Caco-2 (cell line): ENCODE results near the gene EXT2. TPM values are rescaled to one million over a fixed set of nuclear protein-coding genes. Genes with fewer than 3 reads are reported as not detected.

ENCODE experiments used
- BruUV-seq: library from RNA; stranded (reverse); fragments of 400-500 nt; replicated peaks from 2 replicates; lab custom pipeline; 2021; lab: Mats Ljungman, UMichigan
- CTCF ChIA-PET: fragments of 300-600 bp; sonication (Branson Sonifier 250); formaldehyde crosslinking; loops from one replicate; lab custom pipeline; 2022; ENCODE audit warnings: antibody characterized with exemption; lab: Charles Lee
- POLR2A ChIA-PET: fragments of 300-600 bp; sonication (Branson Sonifier 250); formaldehyde crosslinking; loops from one replicate; lab custom pipeline; 2022; ENCODE audit warnings: antibody characterized with exemption; lab: Charles Lee
- DNase-seq, 2 experiments: peaks; one replicate each; pipeline versions ENCODE4 v3.0.0 to v3.0.0-alpha.2; 2020 to 2022
- H3K27me3 ChIP-seq: replicated peaks from 2 replicates; pipeline ENCODE4 v1.6.0; 2011; ENCODE audit warnings: low read length; ENCODE audit not compliant: control insufficient read depth, insufficient read depth
- H3K36me3 ChIP-seq: 2 replicates; pipeline ENCODE4 v1.5.1; 2011; ENCODE audit warnings: low read length; ENCODE audit not compliant: control insufficient read depth, insufficient read depth
- H3K4me1 ChIP-seq: fragments of 250-450 bp; sonication (Bioruptor Pico); 2 replicates; pipeline ENCODE4 v1.5.1; 2020; ENCODE audit warnings: mild to moderate bottlenecking
- H3K4me3 ChIP-seq: 2 replicates; pipeline ENCODE4 v1.5.1; 2011; ENCODE audit warnings: low read depth, mild to moderate bottlenecking, control low read depth, low read length
- H3K9me3 ChIP-seq: fragments of 250-450 bp; sonication (Bioruptor Pico); 2 replicates; pipeline ENCODE4 v1.5.1; 2020; ENCODE audit warnings: mild to moderate bottlenecking, moderate library complexity
- H3K27ac Mint-ChIP-seq: one replicate; pipeline ENCODE4 v1.8.0; 2022; ENCODE audit warnings: mixed read lengths; ENCODE audit not compliant: unreplicated experiment
- H3K27me3 Mint-ChIP-seq: one replicate; pipeline ENCODE4 v1.8.0; 2022; ENCODE audit warnings: mixed read lengths; ENCODE audit not compliant: insufficient read depth, unreplicated experiment
- H3K36me3 Mint-ChIP-seq: one replicate; pipeline ENCODE4 v1.8.0; 2022; ENCODE audit warnings: mild to moderate bottlenecking, mixed read lengths; ENCODE audit not compliant: insufficient read depth, unreplicated experiment
- H3K4me1 Mint-ChIP-seq: one replicate; pipeline ENCODE4 v1.8.0; 2022; ENCODE audit warnings: low read depth, mixed read lengths; ENCODE audit not compliant: unreplicated experiment
- H3K4me3 Mint-ChIP-seq: one replicate; pipeline ENCODE4 v1.8.0; 2022; ENCODE audit warnings: mild to moderate bottlenecking, moderate library complexity, mixed read lengths; ENCODE audit not compliant: unreplicated experiment
- H3K9me3 Mint-ChIP-seq: one replicate; pipeline ENCODE4 v1.8.0; 2022; ENCODE audit warnings: mixed read lengths; ENCODE audit not compliant: unreplicated experiment
- intact Hi-C: fragments of 100-400 bp; cut with micrococcal nuclease; formaldehyde crosslinking; loops from one replicate; pipeline ENCODE4 v1.10.0; 2022; ENCODE audit not compliant: unreplicated experiment
- total RNA-seq: library from RNA; stranded (reverse); gene quantifications from 2 replicates; pipeline ENCODE4 v1.2.3, GENCODE V29; 2022
- TF ChIP-seq, protein P1 (sequence below), 2 experiments: fragments of 200-600 bp in 1 of 2; IDR thresholded peaks; 1 replicate in 1 of 2; 2 replicates in 1 of 2; pipeline versions ENCODE4 v1.5.1 to v1.8.0; 2011 to 2022; ENCODE audit warnings: antibody characterized with exemption in 1 of 2, control low read depth in 1 of 2, inconsistent platforms in 1 of 2, low read depth in 1 of 2, low read length in 1 of 2, mild to moderate bottlenecking in 1 of 2, moderate library complexity in 1 of 2; ENCODE audit not compliant: insufficient read depth in 1 of 2, severe bottlenecking in 1 of 2, unreplicated experiment in 1 of 2

Gene EXT2
- total RNA-seq, 1 experiment from 2014 or later, result 83.3 TPM

DNA sequence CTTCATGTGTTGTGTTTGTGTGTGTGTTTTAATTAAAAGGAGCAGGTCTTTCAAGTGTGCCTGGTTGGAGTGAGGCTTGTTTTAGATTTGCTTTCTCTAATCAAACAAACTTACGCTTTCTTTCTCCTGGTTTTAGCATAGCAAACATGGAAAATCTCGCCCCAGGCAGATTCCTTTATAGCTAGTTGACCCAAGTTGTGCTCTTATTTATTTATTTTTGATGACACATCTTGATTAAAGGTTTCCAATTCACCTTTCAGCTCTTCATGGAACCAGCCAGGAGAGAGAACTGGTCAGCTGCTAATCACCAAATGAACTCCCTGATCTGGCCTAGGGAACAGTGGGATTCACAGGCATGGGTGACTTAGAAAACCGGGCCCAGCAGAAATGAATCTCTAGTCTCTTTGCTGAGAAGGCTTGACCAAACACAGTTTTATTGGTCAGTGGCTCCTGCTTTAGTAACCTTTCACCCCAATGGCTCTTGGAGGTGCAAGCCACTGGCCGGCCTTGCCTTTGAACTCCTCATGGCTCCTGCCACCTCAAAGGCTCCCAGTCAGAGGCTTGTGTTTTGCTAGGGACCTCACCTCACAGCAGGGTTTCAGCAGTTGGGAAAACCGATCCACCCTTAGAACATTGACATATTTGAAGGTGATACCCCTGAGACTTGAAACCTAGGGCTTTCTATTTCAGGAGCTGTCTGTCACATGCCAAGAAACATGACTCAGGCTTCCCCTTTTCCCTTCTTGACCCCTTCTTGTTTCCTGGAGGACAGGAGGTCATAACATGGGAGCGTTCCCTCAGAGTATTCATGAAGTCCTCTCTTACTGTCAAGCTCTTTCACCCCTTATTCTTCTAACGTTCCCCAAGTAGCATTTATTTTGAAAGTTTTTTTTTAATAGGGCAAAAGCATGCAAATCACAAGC, 48.8 kb downstream of the EXT2 start:
- Mint-ChIP-seq H3K27ac (no peak overlapping the region), H3K4me3 (no peak overlapping the region), H3K36me3 (peaks cover 3% of the 10 kb centered on the region), H3K4me1 (peaks cover 10% of the 10 kb centered on the region), H3K9me3 (no peaks in the 10 kb centered on the region), H3K27me3 (no peaks in the 10 kb centered on the region)
- POLR2A ChIA-PET, result no interaction called here
- intact Hi-C loops, result no loop called here
- CTCF ChIA-PET, result interaction anchor here (0.9 kb wide), 1 partner anchor 183 kb away, joined by 3 read pairs; no protein-coding TSS in a partner anchor
- TF ChIP-seq, protein P1, sequence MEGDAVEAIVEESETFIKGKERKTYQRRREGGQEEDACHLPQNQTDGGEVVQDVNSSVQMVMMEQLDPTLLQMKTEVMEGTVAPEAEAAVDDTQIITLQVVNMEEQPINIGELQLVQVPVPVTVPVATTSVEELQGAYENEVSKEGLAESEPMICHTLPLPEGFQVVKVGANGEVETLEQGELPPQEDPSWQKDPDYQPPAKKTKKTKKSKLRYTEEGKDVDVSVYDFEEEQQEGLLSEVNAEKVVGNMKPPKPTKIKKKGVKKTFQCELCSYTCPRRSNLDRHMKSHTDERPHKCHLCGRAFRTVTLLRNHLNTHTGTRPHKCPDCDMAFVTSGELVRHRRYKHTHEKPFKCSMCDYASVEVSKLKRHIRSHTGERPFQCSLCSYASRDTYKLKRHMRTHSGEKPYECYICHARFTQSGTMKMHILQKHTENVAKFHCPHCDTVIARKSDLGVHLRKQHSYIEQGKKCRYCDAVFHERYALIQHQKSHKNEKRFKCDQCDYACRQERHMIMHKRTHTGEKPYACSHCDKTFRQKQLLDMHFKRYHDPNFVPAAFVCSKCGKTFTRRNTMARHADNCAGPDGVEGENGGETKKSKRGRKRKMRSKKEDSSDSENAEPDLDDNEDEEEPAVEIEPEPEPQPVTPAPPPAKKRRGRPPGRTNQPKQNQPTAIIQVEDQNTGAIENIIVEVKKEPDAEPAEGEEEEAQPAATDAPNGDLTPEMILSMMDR (IDR thresholded peaks at IDR 0.05; ENCODE audit: insufficient read depth in 1 of 2, low read depth in 1 of 2, low read length in 1 of 2, severe bottlenecking in 1 of 2, unreplicated experiment in 1 of 2), result no peak
- H3K27me3 ChIP-seq, result no peaks in the 10 kb centered on the region
- no peaks in the 10 kb centered on the region for H3K36me3 ChIP-seq
- no TSS peak for BruUV-seq
- DNase-seq, result peak in 1 of 2 experiments; percentile 26
- peaks cover 9% of the 10 kb centered on the region for H3K4me1 ChIP-seq
- no peaks in the 10 kb centered on the region for H3K9me3 ChIP-seq
- H3K4me3 ChIP-seq, result no peak overlapping the region

DNA sequence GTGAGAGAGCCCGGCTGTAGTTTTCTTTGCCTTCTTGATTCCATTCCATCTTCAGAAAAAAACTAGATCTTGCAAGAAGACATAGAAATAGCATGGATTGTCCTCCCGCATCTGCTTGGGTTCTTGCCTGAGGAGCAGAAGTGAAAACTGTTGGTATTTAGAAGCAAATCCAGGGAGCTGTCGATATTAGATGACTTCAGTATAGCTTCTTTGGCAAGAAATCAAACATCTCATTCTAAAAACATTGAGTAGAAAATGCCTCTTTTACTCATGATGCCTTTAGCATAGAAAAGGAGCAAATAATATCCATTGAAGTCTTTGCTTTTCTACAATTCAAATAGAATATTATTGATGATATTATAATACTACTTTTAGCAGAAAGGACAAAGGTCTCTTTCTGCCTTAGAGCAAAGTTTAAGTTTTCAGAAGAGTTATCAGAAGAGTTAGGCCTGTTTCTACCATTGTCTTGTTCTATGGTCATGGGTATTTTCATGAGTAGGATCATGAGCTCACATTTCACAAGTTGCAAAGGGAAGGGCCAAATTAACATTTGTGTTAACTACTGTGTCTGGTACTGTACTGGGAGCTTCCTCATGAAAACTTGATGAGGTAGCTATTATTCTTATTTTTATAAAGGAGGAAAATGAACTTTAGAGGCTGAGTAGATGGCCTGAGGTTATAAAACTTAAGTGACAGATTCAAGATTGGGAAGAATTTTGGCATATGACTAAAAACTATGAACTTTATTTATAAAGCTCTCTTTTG, 49.7 kb downstream of the EXT2 start:
- BruUV-seq, result no TSS peak
- intact Hi-C loops, result no loop called here
- H3K4me3 Mint-ChIP-seq, result no peak overlapping the region
- Histone ChIP-seq H3K36me3 (no peaks in the 10 kb centered on the region), H3K9me3 (no peaks in the 10 kb centered on the region), H3K4me1 (peaks cover 9% of the 10 kb centered on the region), H3K27me3 (no peaks in the 10 kb centered on the region), H3K4me3 (no peak overlapping the region)
- no peaks in the 10 kb centered on the region for H3K9me3 Mint-ChIP-seq
- H3K36me3 Mint-ChIP-seq, result peaks cover 10% of the 10 kb centered on the region
- H3K4me1 Mint-ChIP-seq, result peaks cover 10% of the 10 kb centered on the region
- ChIA-PET POLR2A (no interaction called here), CTCF (interaction anchor here (0.6 kb wide), 1 partner anchor 956 kb away, joined by 3 read pairs; no protein-coding TSS in a partner anchor)
- TF ChIP-seq, protein P1 (IDR thresholded peaks at IDR 0.05; ENCODE audit: insufficient read depth in 1 of 2, low read depth in 1 of 2, low read length in 1 of 2, severe bottlenecking in 1 of 2, unreplicated experiment in 1 of 2), result no peak
- H3K27ac Mint-ChIP-seq, result no peak overlapping the region
- H3K27me3 Mint-ChIP-seq, result no peaks in the 10 kb centered on the region
- no peak for DNase-seq

DNA sequence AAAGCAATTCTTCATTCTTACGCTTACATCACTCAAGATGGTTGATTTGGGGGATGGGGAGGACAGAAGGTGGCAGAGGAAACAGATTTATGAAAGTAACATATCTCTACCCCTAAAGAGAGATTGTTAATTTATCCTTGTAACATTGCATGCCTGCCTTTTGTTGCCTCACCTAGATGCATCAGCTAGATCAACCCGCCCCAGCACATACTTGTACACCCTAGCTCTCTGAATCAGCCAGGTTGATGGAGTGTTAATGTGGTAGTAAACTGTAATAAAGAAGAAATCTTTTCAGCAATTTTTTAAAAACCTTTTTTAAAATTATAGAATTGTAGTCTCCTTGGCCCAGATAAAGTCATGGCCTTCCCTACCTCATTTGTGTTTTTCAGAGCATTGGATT, 51.5 kb downstream of the EXT2 start:
- no peaks in the 10 kb centered on the region for H3K27me3 ChIP-seq
- H3K36me3 ChIP-seq, result no peaks in the 10 kb centered on the region
- intact Hi-C loops, result no loop called here
- Mint-ChIP-seq H3K4me1 (peaks cover 10% of the 10 kb centered on the region), H3K9me3 (no peaks in the 10 kb centered on the region), H3K4me3 (no peak overlapping the region), H3K27ac (no peak overlapping the region), H3K36me3 (peaks cover 18% of the 10 kb centered on the region), H3K27me3 (no peaks in the 10 kb centered on the region)
- POLR2A ChIA-PET, result no interaction called here
- BruUV-seq, result no TSS peak
- TF ChIP-seq, protein P1 (IDR thresholded peaks at IDR 0.05; ENCODE audit: insufficient read depth in 1 of 2, low read depth in 1 of 2, low read length in 1 of 2, severe bottlenecking in 1 of 2, unreplicated experiment in 1 of 2), result no peak
- no peaks in the 10 kb centered on the region for H3K9me3 ChIP-seq
- CTCF ChIA-PET, result interaction anchor here (0.6 kb wide), 1 partner anchor 375 kb away, joined by 4 read pairs; no protein-coding TSS in a partner anchor
- no peak overlapping the region for H3K4me3 ChIP-seq
- no peak for DNase-seq
- H3K4me1 ChIP-seq, result peaks cover 9% of the 10 kb centered on the region
